T-helper 2 cell treated with Interferon-gamma antibody and Interleukin-4, amounts not matched to agents 5 μg/mL and 100 μg/mL, for 36 hours (primary cell): ENCODE data around the gene CELA3B.
"Not testable (repeated sequence)": the region's sequence is repeated elsewhere in the genome, so short reads cannot be mapped to it uniquely, and the experiment has no call there.

Experiments used
- DNase-seq: peaks from one replicate; pipeline ENCODE4 v3.0.0; 2021; ENCODE audit warnings: low spot score
- H3K27ac Mint-ChIP-seq: one replicate; pipeline ENCODE4 v1.8.0; 2021; ENCODE audit warnings: mild to moderate bottlenecking, mixed read lengths
- H3K27me3 Mint-ChIP-seq: one replicate; pipeline ENCODE4 v1.8.0; 2021; ENCODE audit warnings: low read depth, mixed read lengths
- H3K36me3 Mint-ChIP-seq: one replicate; pipeline ENCODE4 v1.8.0; 2021; ENCODE audit warnings: low read depth, mixed read lengths
- H3K4me1 Mint-ChIP-seq: one replicate; pipeline ENCODE4 v1.8.0; 2021; ENCODE audit warnings: low read depth, mixed read lengths
- H3K4me3 Mint-ChIP-seq: one replicate; pipeline ENCODE4 v1.8.0; 2022; ENCODE audit warnings: mild to moderate bottlenecking, moderate library complexity, mixed read lengths
- H3K9me3 Mint-ChIP-seq: one replicate; pipeline ENCODE4 v1.8.0; 2021; ENCODE audit warnings: mixed read lengths

Gene CELA3B

DNA sequence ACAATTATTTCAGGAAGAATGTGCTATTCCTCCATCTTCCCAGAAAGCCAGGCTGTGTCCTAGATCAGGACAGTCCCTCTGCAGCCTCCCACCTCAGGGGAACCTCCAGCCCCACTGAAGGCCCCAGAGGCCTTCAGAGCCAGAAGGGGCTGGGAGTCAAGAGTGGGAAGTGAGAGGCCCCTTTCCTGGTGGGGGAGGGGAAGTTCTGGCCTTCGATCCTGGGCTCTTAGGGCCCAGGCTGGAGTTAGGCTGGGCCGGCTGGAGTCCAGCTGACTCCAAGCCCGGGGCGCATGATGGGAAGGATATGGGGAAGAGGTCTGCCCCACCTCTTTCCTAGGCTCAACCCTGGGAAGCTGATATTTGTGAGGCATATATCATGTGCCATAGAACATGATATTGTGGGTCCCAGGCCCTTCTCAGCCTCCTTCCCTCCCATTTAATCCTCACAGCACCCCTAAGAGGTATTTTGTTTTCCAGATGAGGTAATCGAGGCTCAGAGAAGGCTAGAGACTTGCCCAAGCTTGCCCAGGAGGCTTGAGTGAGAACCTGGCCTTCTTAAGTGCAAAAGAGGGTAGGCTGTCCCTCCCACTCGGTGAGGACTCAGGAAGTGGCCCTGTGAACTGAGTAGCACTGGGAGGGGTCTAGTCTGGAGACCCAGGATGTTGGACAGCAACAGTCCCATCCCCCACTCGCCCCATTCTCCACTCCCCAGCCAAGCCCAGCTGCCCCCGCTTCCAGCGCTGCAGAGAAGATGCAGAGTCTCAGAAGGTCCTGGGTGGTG lies 21.1 kb upstream of the CELA3B start:
- DNase-seq: no peak
- no peak overlapping the region for H3K27ac Mint-ChIP-seq
- H3K4me3 Mint-ChIP-seq: no peak overlapping the region

DNA sequence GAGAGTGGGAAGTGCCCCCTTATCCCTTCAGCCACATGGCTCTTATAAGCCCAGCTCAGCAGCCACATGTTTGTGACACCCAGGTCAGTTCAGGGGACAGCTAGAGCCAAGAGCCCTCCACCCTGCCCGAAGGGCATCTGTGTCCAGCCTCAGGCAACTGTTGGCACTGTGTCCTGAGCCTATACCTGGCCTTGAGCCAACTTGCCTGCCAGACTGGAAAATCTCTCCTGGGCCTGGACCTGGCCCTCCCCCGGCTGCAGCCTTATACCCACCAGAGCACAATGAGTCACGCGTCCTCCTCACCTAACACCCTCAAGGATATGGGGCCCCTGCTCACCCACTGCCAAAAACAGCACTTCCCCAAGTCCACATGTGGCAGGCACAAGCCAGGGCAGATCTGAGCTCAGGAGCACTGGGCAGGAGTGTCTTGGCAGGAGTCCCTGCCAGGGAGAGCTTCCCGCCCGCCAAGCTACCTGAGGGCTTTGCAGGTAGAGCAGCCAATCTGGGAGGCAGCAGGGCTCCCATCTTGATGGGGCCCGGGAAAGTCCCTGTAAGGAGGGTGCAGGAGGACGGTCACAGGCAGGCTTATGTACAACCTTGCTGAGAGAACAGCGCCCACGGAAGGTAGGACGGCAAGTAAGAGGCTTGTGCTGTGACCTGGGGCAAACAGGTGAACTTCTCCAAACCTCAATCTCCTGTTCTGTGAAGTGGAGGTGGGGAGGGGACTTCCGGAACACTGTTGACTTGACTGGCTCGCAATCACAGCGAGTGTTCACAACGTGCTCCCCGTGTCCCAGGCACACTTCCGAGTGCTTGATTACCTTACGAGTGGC lies 19.9 kb upstream of the CELA3B start:
- peaks cover 20% of the 10 kb centered on the region for H3K4me1 Mint-ChIP-seq
- no peak overlapping the region for H3K4me3 Mint-ChIP-seq
- no peaks in the 10 kb centered on the region for H3K36me3 Mint-ChIP-seq

More for the DNA sequence above, 21.1 kb upstream of the CELA3B start:
- no peaks in the 10 kb centered on the region for H3K36me3 Mint-ChIP-seq
- no peaks in the 10 kb centered on the region for H3K9me3 Mint-ChIP-seq
- H3K4me1 Mint-ChIP-seq: peaks cover 20% of the 10 kb centered on the region
- H3K27me3 Mint-ChIP-seq: no peaks in the 10 kb centered on the region

DNA sequence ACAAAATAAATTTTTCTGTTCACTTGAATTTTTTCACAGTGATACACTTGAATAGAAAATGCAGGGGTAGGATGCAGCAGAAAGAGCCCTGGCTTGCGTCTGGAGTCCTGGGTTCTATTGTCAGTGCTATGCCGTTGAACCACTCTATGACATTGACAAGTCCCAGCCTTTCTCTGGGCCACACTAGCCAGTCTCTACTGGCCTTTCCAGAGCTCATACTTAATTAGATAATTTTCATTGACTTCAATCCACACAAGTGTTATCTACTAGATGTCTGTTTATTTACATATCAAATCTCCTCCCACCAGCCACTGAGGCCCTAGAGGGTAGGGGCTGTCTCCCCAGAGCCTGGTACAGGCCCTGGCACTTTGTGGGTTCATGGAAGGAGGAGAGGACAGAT lies 15.5 kb upstream of the CELA3B start:
- Mint-ChIP-seq H3K27me3 (no peaks in the 10 kb centered on the region), H3K4me1 (peaks cover 20% of the 10 kb centered on the region), H3K27ac (no peak overlapping the region), H3K4me3 (no peak overlapping the region), H3K9me3 (no peaks in the 10 kb centered on the region), H3K36me3 (no peaks in the 10 kb centered on the region)
- DNase-seq: no peak

More for the DNA sequence above, 19.9 kb upstream of the CELA3B start:
- no peaks in the 10 kb centered on the region for H3K9me3 Mint-ChIP-seq
- H3K27ac Mint-ChIP-seq: no peak overlapping the region
- H3K27me3 Mint-ChIP-seq: no peaks in the 10 kb centered on the region
- no peak for DNase-seq

DNA sequence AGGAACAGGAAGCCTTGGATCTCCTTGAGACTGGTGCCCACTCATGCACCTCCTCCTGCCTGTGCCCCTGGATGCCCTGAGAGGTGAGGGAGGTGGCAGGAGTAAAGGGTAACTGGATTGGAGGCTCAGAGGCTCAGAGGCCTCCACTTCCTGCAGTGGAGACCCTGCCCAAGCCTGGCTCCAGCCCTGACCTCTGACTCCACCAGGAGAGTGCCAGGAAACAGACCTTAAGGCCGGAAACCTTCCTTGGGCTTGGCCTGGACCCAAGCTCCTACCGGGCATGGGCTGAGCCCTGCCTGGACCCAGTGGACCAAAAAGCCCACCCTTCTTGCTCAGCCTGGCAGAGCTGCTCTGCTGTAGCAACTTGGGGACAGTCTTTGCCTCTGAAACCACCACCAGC lies 15.0 kb upstream of the CELA3B start:
- peaks cover 16% of the 10 kb centered on the region for H3K4me1 Mint-ChIP-seq
- H3K4me3 Mint-ChIP-seq: no peak overlapping the region
- no peaks in the 10 kb centered on the region for H3K36me3 Mint-ChIP-seq
- H3K27me3 Mint-ChIP-seq: no peaks in the 10 kb centered on the region
- no peak for DNase-seq
- no peaks in the 10 kb centered on the region for H3K9me3 Mint-ChIP-seq
- H3K27ac Mint-ChIP-seq: no peak overlapping the region

DNA sequence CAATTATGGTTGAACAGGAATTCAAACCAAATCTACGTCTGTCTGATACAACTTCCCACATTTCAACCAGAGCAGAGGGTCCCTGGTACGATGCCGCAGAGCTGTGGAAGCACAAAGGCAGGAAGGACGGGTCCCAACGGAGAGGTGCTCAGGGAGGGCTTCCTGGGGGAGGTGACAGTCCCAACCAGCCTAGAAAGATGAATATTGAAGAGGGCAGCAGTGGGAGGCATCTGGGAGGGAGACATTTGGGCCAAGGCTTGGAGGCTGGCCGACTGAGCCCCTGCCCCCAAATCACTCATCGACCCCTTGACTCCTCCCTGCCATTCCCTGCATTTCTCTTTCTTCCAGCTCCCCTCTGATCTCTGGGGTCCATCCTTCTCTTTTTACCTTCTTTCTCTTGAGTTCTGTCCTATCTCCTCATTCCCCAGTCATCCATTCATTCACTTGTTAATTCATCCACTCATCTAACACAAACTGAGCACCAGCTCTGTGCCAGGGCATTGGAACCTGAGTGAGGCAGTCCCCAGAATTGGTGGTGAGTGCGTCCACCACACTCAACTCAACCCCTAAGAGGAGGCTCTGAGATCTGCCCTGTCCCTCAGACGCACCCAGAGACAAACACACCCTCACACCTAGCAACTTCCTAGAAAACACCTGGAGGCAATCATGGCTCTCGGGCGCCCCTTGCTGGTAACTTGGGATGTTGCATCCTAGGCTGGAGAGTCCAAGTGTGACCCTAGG lies 13.2 kb upstream of the CELA3B start:
- peak; percentile 61 for DNase-seq
- Mint-ChIP-seq H3K36me3 (no peaks in the 10 kb centered on the region), H3K4me3 (no peak overlapping the region), H3K9me3 (no peaks in the 10 kb centered on the region), H3K4me1 (peaks cover 3% of the 10 kb centered on the region), H3K27me3 (no peaks in the 10 kb centered on the region), H3K27ac (peak overlapping the region; percentile 38)

DNA sequence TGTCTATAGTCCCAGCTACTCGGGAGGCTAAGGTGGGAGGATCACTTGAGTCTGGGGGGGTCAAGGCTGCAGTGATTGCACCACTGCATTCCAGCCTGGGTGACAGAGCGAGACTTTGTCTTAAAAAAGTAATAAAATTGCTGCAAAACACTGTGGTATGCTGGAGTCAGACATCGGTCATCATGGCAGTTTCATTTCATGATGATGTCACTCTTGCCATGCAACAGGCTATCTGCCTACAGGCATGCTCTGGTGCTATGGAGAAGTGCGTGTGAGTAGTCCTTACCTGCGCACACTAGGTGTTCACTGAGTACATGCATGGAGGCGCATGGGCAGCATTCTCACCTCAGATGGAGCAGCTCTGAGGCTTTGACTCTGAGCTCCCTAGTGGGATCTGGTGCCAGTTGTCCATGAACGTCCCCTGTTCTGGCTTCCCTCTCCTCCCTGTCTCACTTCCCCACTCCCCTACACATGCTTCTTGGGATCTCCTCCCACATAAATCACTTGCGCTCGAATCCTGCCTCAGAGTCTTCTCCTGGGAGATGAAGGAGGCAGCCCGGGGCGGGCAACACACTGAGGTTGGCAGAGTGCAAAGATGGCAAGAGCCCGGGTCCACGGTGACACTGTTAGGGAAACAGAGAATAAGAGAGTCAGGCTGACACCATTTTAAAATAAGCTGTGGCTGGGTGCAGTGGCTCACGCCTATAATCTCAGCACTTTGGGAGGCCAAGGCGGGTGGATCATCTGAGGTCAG lies 10.4 kb upstream of the CELA3B start:
- Mint-ChIP-seq H3K27ac (no peak overlapping the region), H3K9me3 (no peaks in the 10 kb centered on the region), H3K4me3 (no peak overlapping the region), H3K4me1 (peaks cover 3% of the 10 kb centered on the region), H3K27me3 (no peaks in the 10 kb centered on the region), H3K36me3 (no peaks in the 10 kb centered on the region)
- no peak for DNase-seq

DNA sequence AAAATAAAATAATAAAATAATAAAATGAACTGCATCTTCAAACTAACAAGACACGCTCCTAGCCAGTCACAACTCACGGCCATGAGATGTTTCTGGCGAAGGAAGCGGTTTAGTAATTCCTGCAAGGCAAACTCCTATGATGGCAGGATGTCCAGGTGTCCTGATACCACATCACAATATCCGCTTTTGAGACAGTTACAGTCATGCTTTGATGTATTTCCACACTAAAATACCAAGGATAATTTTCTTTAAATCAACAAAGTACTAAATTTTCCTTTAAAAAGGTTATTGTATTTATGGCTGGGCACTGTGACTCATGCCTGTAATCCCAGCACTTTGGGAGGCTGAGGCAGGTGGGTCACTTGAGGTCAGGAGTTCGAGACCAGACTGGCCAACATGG lies 9.6 kb upstream of the CELA3B start:
- not testable (repeated sequence) for DNase-seq

DNA sequence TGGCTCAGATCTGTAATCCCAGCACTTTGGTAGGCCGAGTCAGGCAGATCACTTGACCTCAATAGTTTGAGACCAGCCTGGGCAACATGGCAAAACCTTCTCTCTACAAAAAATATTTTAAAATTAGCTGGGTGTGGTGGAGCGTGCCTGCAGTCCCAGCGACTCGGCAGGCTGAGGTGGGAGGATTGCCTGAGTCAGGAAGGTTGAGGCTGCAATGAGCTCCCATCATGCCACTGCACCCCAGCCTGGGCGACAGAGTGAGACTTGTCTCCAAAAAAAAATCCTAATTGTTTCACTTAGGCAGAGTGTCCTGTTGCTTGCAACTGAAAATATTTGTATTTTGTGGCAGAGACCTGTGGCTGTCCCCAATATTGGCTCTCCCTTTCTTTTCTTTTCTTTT lies 7.8 kb upstream of the CELA3B start:
- H3K4me1 Mint-ChIP-seq, H3K27me3 Mint-ChIP-seq, DNase-seq, H3K36me3 Mint-ChIP-seq, H3K4me3 Mint-ChIP-seq, H3K27ac Mint-ChIP-seq, H3K9me3 Mint-ChIP-seq: not testable (repeated sequence)

More for the DNA sequence above, 9.6 kb upstream of the CELA3B start:
- not testable (repeated sequence) for H3K36me3 Mint-ChIP-seq, H3K4me1 Mint-ChIP-seq, H3K4me3 Mint-ChIP-seq, H3K9me3 Mint-ChIP-seq, H3K27ac Mint-ChIP-seq, H3K27me3 Mint-ChIP-seq

DNA sequence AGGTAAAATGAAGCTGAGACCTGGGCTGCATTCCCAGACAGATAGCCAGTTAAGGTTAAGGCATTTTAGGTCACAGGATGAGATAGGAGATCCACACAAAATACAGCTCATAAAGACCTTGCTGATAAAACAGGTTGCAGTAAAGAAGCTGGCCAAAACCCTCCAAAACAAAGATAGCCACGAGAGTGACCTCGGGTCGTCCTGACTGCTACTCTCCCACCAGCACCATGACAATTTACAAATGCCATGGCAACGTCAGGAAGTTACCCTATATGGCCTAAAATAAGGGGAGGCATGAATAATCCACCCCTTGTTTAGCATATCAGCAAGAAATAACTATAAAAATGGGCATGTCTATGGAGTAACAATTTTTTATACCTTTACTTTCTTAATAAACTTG lies 6.3 kb upstream of the CELA3B start:
- H3K27ac Mint-ChIP-seq, H3K27me3 Mint-ChIP-seq, H3K9me3 Mint-ChIP-seq, DNase-seq, H3K4me3 Mint-ChIP-seq, H3K36me3 Mint-ChIP-seq, H3K4me1 Mint-ChIP-seq: not testable (repeated sequence)

DNA sequence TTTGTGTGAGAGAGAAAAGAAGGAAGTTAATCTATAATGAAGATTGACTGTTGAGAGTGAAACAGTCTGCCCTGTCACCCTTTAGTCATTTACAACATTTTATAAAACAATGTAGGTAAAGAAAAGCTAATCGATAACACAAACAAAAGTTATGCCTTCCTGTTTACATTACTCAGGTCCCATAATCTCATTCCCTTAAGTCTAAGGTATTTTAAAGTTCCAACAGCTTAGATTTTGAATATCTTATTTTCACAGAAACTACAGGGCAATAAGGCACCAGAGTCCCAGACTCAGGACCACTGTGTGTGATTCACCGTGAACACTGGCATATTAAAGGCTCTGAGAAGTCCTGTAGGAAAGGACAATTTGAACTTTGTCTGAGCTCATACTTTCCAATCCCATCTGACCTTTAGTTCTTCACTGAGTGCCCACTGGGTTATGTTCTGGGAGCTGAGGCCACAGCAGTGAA lies 3.8 kb upstream of the CELA3B start:
- H3K36me3 Mint-ChIP-seq, H3K27ac Mint-ChIP-seq, H3K27me3 Mint-ChIP-seq, DNase-seq, H3K4me1 Mint-ChIP-seq, H3K4me3 Mint-ChIP-seq, H3K9me3 Mint-ChIP-seq: not testable (repeated sequence)

DNA sequence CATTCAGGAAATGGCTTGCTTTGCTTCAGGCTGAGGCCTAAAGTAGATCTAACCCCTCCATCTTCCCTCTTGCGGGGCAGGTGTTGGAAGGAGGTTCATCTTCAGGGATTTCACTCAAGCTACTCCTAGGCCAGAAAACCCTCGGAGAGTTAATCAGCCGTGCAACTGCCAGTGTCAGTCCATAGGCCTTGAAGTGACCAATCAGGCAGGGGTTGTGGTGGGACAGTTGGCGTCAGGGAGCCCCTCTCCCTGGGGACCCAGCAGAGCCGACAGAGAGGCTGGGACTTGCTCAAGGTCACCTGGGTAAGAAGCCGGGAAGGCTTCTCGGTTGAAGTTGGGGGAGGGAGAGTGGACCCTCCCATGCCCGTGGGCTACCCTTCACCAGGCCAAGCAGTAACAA lies 2.9 kb upstream of the CELA3B start:
- not testable (repeated sequence) for H3K36me3 Mint-ChIP-seq, H3K9me3 Mint-ChIP-seq, H3K4me3 Mint-ChIP-seq, H3K27me3 Mint-ChIP-seq, H3K4me1 Mint-ChIP-seq, H3K27ac Mint-ChIP-seq, DNase-seq

DNA sequence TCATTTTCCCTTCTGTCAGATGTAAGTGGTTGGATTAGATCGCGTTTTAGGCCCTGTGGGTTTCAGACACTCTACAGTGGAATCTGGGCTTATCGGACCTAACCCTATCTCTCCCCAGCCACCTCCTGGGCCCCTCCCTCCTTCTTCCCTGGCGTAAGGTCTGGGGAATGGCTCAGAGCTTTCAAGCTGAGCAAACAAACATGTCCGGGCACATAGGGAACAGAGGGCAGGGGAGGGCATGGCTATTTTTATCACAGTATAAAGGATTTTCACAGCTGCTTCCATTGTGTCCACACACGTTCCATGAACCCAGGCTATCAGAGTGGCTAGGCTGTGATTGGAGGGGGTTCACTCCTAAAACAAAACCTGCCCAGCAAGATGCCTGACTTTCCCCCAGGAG lies 2.1 kb upstream of the CELA3B start:
- not testable (repeated sequence) for H3K9me3 Mint-ChIP-seq, H3K4me1 Mint-ChIP-seq, H3K36me3 Mint-ChIP-seq, DNase-seq, H3K4me3 Mint-ChIP-seq, H3K27me3 Mint-ChIP-seq, H3K27ac Mint-ChIP-seq

DNA sequence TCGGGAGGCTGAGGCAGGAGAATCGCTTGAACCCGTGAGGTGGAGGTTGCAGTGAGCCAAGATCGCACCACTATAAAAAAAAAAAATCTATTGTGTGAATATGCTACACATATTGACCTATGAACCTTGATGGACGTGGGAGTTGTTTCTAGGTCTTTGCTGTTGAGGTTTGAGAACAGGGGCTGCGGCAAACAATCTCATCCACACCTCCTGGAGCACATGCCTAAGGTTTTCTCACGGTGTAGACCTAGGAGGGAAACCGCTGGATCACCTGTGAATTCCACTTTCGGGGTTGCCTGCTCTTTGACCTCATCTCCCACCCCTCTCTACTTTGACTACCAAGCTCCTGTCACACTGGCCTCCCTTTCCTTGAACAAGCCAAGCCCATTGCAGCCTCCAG lies 1.5 kb upstream of the CELA3B start:
- not testable (repeated sequence) for DNase-seq, H3K27ac Mint-ChIP-seq, H3K4me1 Mint-ChIP-seq, H3K4me3 Mint-ChIP-seq, H3K36me3 Mint-ChIP-seq, H3K9me3 Mint-ChIP-seq, H3K27me3 Mint-ChIP-seq
